ENCODE results near the gene NPHP3.
"Not testable (repeated sequence)": the region's sequence is repeated elsewhere in the genome, so short reads cannot be mapped to it uniquely, and the experiment has no call there.

The NPHP3 gene

DNA sequence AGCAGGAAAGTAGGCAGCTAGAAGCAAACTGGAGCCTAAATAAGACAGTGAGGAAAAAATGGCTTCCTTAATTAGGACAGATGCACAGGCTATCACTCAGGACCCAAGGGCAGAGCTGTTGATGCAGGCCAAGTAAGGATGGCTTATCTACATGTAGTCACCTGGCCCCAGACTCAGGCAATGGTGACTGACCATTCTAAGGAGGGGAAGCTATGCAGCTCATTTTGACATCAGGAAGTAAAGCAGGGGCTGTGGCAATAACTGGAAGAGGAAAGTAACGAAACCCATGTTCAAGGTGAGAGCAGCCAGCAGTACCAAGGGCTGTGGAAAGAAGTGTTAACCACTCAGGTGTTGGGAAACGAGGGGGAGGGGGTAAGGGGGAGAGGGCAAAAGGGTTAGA lies 78.8 kb downstream of the NPHP3 start:
- H3K4me3 ChIP-seq (ENCODE audit: low read length), result no peak overlapping the region

DNA sequence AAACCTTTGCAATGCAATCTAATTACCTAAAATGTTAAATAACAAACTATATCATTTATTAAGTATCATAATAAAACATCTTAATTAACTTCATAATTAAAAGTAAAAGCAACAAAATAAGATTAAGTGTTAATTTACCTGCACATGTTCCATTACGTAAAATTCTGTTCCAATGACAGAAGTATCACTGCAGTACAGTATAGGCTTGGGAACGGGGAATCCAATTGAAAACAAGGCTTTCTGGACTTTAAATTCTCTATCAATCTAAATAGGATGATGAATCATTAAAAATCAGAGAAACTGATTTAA lies 79.7 kb downstream of the NPHP3 start:
- H3K4me3 ChIP-seq (ENCODE audit: low read length), result no peak overlapping the region
- no peak for TF ChIP-seq ZNF274 (IDR thresholded peaks at IDR 0.05; ENCODE audit: low read depth, low read length)

More for the DNA sequence above, 78.8 kb downstream of the NPHP3 start:
- no peak for TF ChIP-seq ZNF274 (IDR thresholded peaks at IDR 0.05; ENCODE audit: low read depth, low read length)

GRCh38 chr3:132641837-132642538 lies 80.2 kb downstream of the NPHP3 start:
- TF ChIP-seq ZNF274 (IDR thresholded peaks at IDR 0.05; ENCODE audit: low read depth, low read length), result no peak
- no peak overlapping the region for H3K4me3 ChIP-seq (ENCODE audit: low read length)

DNA sequence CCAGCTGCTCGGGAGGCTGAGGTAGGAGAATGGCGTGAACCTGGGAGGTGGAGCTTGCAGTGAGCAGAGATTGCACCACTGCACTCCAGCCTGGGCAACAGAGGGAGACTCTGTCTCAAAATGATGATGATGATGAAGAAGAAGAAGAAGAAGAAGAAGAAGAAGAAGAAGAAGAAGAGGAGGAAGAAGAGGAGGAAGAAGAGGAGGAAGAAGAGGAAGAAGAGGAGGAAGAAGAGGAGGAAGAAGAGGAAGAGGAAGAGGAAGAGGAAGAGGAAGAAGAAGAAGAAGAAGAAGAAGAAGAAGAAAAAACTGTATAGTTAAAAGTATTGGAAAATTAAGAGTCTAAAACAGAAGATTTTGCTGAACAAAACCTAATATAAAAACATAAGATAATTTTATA lies 80.8 kb downstream of the NPHP3 start:
- H3K4me3 ChIP-seq (ENCODE audit: low read length), result not testable (repeated sequence)

GRCh38 chr3:132638706-132639105 lies 83.5 kb downstream of the NPHP3 start:
- no peak overlapping the region for H3K4me3 ChIP-seq (ENCODE audit: low read length)
- no peak for TF ChIP-seq ZNF274 (IDR thresholded peaks at IDR 0.05; ENCODE audit: low read depth, low read length)

- no peak overlapping the region for H3K4me3 ChIP-seq (ENCODE audit: low read length)
- TF ChIP-seq ZNF274 (IDR thresholded peaks at IDR 0.05; ENCODE audit: low read depth, low read length), result no peak
Observed at GRCh38 chr3:132637590-132637989, 84.6 kb downstream of the NPHP3 start.

GRCh38 chr3:132635052-132635451 lies 87.2 kb downstream of the NPHP3 start:
- TF ChIP-seq ZNF274 (IDR thresholded peaks at IDR 0.05; ENCODE audit: low read depth, low read length), result no peak

More at GRCh38 chr3:132635052-132635451, 87.2 kb downstream of the NPHP3 start:
- H3K4me3 ChIP-seq (ENCODE audit: low read length), result no peak overlapping the region

Measured in GM08714 (cell line).